Motor neuron (in vitro differentiated cells): ENCODE results near the gene DHX30. TPM values are rescaled to one million over a fixed set of nuclear protein-coding genes. Genes with fewer than 3 reads are reported as not detected.

Source experiments
- ATAC-seq, 8 experiments: fragments of 200-7000 bp; cut with Tn5 transposase; replicated peaks in 6 of 8; 2 replicates each; pipeline ENCODE4 v1.8.0; 2021; ENCODE audit warnings: mild to moderate bottlenecking in 8 of 8, moderate library complexity in 8 of 8
- H3K27ac ChIP-seq, 2 donors: fragments of 250-450 bp; sonication (Bioruptor Pico); 2 replicates each; pipeline ENCODE4 v1.9.0; 2021; ENCODE audit warnings: antibody characterized with exemption in 2 of 2, mild to moderate bottlenecking in 2 of 2, moderate library complexity in 1 of 2
- H3K4me1 ChIP-seq, 2 donors: fragments of 250-450 bp; sonication (Bioruptor Pico); replicated peaks in 1 of 2; 2 replicates each; pipeline ENCODE4 v1.6.1; 2021; ENCODE audit warnings: antibody characterized with exemption in 2 of 2, mild to moderate bottlenecking in 2 of 2, moderate library complexity in 1 of 2
- H3K4me3 ChIP-seq, 5 donors: fragments of 250-450 bp; sonication (Bioruptor Pico); 2 replicates each; pipeline ENCODE4 v1.9.0; 2021; ENCODE audit warnings: antibody characterized with exemption in 5 of 5, mild to moderate bottlenecking in 5 of 5, moderate library complexity in 4 of 5
- WGBS, 10 experiments: fragments of 450-650 bp; shearing (Covaris generic); methylation state at CpG; one replicate each; pipeline ENCODE4 v1.0.0; 2022; 5-methylcytosine and 5-hydroxymethylcytosine counted together
- in situ Hi-C, 9 experiments: fragments of 400-800 bp; cut with MboI; loops; one replicate each; pipeline ENCODE4 v1.15.0; 2021; ENCODE audit warnings: low sequenced_read_pairs in 9 of 9, low pct_unique_long_range_greater_than_20kb in 2 of 9; ENCODE audit not compliant: unreplicated experiment in 9 of 9
- total RNA-seq, 8 experiments: library from RNA; unstranded; fragments of 300-600 nt; gene quantifications; 2 replicates each; pipeline versions ENCODE4 v1.2.3 to v1.2.4, GENCODE V29; 2022

The DHX30 gene
- total RNA-seq, 8 experiments from 2014 or later: 44.7 to 98.8 (median 56.8) TPM

DNA sequence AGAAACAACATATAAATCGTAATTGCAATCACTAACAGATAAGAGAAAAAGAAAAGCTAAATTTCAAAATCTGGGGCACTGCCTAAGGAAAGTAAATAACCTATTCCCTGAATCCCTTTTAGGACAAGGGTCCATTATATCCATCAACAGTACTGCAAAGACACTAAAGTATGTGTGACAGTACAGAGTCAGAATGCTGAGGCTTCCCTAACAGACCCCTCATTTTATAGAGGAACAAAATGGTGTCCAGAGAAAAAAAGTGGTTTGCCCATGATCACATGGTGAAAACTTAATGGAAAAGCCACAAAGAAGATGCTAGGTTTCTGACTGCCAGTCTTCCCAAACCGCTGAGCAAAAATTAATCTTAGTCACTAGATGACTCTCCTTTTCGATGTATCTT is 93.8 kb downstream of the DHX30 start:
- Histone ChIP-seq H3K4me3 (no peak overlapping the region), H3K27ac (no peak overlapping the region), H3K4me1 (peaks cover 34% of the 10 kb centered on the region in 2 donors)
- in situ Hi-C loops: no loop called here
- 70 to 100% (median 93%) methylated on average over 1 to 3 of the region's 3 CpGs; no CpG with 5 or more reads in 2 of the 10 experiments for WGBS, 10 experiments
- no peak for ATAC-seq

DNA sequence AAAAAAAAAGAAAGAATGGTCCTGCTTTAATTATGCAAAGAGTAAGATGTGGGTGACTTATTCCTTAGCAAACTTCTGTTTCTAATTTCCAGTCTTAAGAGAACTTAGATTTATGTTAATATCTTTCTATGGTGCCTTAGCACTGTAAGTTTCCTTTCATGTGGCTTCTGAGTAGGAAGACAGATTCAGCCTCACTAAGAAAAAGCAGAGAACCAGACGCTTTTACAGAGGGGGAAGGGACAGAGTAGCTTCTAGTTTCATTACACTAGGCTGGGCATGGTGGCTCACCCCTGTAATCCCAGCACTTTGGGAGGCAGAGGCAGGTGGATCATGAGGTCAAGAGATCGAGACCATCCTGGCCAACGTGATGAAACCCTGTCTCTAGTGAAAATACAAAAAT is 95.0 kb downstream of the DHX30 start:
- ATAC-seq: no peak
- H3K27ac ChIP-seq: no peak overlapping the region
- in situ Hi-C loops: no loop called here
- no peak overlapping the region for H3K4me3 ChIP-seq
- H3K4me1 ChIP-seq: peaks cover 22 to 28% of the 10 kb centered on the region in 2 donors
- 40 to 100% (median 92%) methylated on average over 1 to 3 of the region's 3 CpGs; no CpG with 5 or more reads in 4 of the 10 experiments for WGBS, 10 experiments

DNA sequence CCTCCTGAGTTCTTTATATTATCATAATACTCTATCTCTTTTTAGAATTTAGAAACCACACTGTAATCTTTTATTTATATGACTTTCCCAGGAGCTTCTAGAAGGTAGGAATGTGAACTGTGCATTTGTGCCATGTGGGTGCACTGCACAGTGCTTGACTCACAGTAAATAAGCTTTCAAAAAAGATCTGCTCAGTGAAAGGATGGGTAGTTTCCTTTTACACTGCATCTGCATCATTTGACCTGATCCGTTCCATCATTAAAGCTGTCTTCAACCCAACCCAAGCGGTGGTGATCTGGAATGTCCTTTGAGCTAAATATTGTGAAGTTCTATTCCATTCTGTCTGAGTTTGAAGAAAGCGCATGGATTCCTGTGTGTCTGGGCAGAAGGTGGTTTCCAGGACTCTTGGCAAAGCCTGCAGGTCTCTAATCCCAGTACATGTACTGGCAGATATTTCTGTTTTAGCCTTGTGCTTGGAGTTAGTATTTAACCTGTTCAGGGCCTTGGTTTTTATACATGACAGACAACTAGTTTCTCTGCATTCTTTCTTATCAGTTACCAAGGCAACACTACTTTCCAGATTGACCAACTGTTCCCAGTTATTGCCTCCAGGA is 96.7 kb downstream of the DHX30 start:
- peak in 1 of 8 experiments; percentile 66 for ATAC-seq
- 50 to 92% (median 62%) methylated on average over 1 to 3 of the region's 3 CpGs; no CpG with 5 or more reads in 2 of the 10 experiments for WGBS, 10 experiments
- H3K4me3 ChIP-seq: no peak overlapping the region
- peaks cover 10 to 18% of the 10 kb centered on the region in 2 donors for H3K4me1 ChIP-seq
- H3K27ac ChIP-seq: peak overlapping the region in 1 of 2 donors; percentile 27
- in situ Hi-C loops: no loop called here

Other genes starting within 250 kb of the DHX30 start
- gene CSPG5, start 224.3 kb upstream of the DHX30 start, total RNA-seq: 10 to 100 TPM in 5 of 8 experiments, 1 to 10 TPM in 1, under 1 TPM in 2; 0.66 to 53.7 (median 15.6) TPM
- 100 to 1,000 TPM in 1 of 8 experiments, 10 to 100 TPM in 7; 35.9 to 114 (median 55.4) TPM for gene SMARCC1, start 21.2 kb upstream of the DHX30 start, total RNA-seq
- 100 to 1,000 TPM in 7 of 8 experiments, 10 to 100 TPM in 1; 62.7 to 256 (median 142) TPM for gene MAP4, start 213.3 kb downstream of the DHX30 start, total RNA-seq